ENCODE data around the gene SPATA21. TPM values are rescaled to one million over a fixed set of nuclear protein-coding genes. Genes with fewer than 3 reads are reported as not detected.
"Not testable (repeated sequence)": the region's sequence is repeated elsewhere in the genome, so short reads cannot be mapped to it uniquely, and the experiment has no call there.

Gene SPATA21
- total RNA-seq, 1 donor = 0.10 TPM

- Histone ChIP-seq H3K9me3 (ENCODE audit: low read depth, low read length) (no peaks in the 10 kb centered on the region), H3K4me3 (ENCODE audit: low read length) (no peak overlapping the region), H3K4me1 (ENCODE audit: insufficient read depth, low read length) (no peaks in the 10 kb centered on the region), H3K27me3 (ENCODE audit: insufficient read depth, low read length) (no peaks in the 10 kb centered on the region)
These were observed 24.5 kb upstream of the SPATA21 start for GRCh38 chr1:16461681-16462080.

GRCh38 chr1:16459352-16459925 is 22.2 kb upstream of the SPATA21 start:
- Histone ChIP-seq H3K27me3 (ENCODE audit: insufficient read depth, low read length) (no peaks in the 10 kb centered on the region), H3K9me3 (ENCODE audit: low read depth, low read length) (no peaks in the 10 kb centered on the region), H3K4me3 (ENCODE audit: low read length) (no peak overlapping the region), H3K4me1 (ENCODE audit: insufficient read depth, low read length) (no peaks in the 10 kb centered on the region)

- no peaks in the 10 kb centered on the region for H3K27me3 ChIP-seq (ENCODE audit: insufficient read depth, low read length)
- no peaks in the 10 kb centered on the region for H3K9me3 ChIP-seq (ENCODE audit: low read depth, low read length)
- no peak overlapping the region for H3K4me3 ChIP-seq (ENCODE audit: low read length)
- no peaks in the 10 kb centered on the region for H3K4me1 ChIP-seq (ENCODE audit: insufficient read depth, low read length)
These were observed 21.6 kb upstream of the SPATA21 start for GRCh38 chr1:16458831-16459230.

GRCh38 chr1:16456151-16456550 is 18.9 kb upstream of the SPATA21 start:
- H3K27me3 ChIP-seq (ENCODE audit: insufficient read depth, low read length); H3K9me3 ChIP-seq (ENCODE audit: low read depth, low read length); H3K4me1 ChIP-seq (ENCODE audit: insufficient read depth, low read length); H3K4me3 ChIP-seq (ENCODE audit: low read length): not testable (repeated sequence)

GRCh38 chr1:16454909-16455308 is 17.7 kb upstream of the SPATA21 start:
- H3K9me3 ChIP-seq (ENCODE audit: low read depth, low read length); H3K4me3 ChIP-seq (ENCODE audit: low read length); H3K4me1 ChIP-seq (ENCODE audit: insufficient read depth, low read length); H3K27me3 ChIP-seq (ENCODE audit: insufficient read depth, low read length): not testable (repeated sequence)

- H3K4me3 ChIP-seq (ENCODE audit: low read length) = no peak overlapping the region
- no peaks in the 10 kb centered on the region for H3K9me3 ChIP-seq (ENCODE audit: low read depth, low read length)
- no peaks in the 10 kb centered on the region for H3K27me3 ChIP-seq (ENCODE audit: insufficient read depth, low read length)
- H3K4me1 ChIP-seq (ENCODE audit: insufficient read depth, low read length) = no peaks in the 10 kb centered on the region
These were observed 14.8 kb upstream of the SPATA21 start for GRCh38 chr1:16451841-16452528.

GRCh38 chr1:16450863-16451481 is 13.7 kb upstream of the SPATA21 start:
- no peak overlapping the region for H3K4me3 ChIP-seq (ENCODE audit: low read length)
- H3K27me3 ChIP-seq (ENCODE audit: insufficient read depth, low read length) = no peaks in the 10 kb centered on the region
- H3K4me1 ChIP-seq (ENCODE audit: insufficient read depth, low read length) = no peaks in the 10 kb centered on the region
- H3K9me3 ChIP-seq (ENCODE audit: low read depth, low read length) = no peaks in the 10 kb centered on the region

- Histone ChIP-seq H3K4me1 (ENCODE audit: insufficient read depth, low read length) (peaks cover 7% of the 10 kb centered on the region), H3K9me3 (ENCODE audit: low read depth, low read length) (no peaks in the 10 kb centered on the region), H3K4me3 (ENCODE audit: low read length) (no peak overlapping the region)
These were observed 12.4 kb upstream of the SPATA21 start for GRCh38 chr1:16449666-16450065.

GRCh38 chr1:16449065-16449464 is 11.8 kb upstream of the SPATA21 start:
- Histone ChIP-seq H3K4me3 (ENCODE audit: low read length) (no peak overlapping the region), H3K4me1 (ENCODE audit: insufficient read depth, low read length) (peaks cover 13% of the 10 kb centered on the region), H3K27me3 (ENCODE audit: insufficient read depth, low read length) (no peaks in the 10 kb centered on the region), H3K9me3 (ENCODE audit: low read depth, low read length) (no peaks in the 10 kb centered on the region)

More at GRCh38 chr1:16449666-16450065, 12.4 kb upstream of the SPATA21 start:
- H3K27me3 ChIP-seq (ENCODE audit: insufficient read depth, low read length) = no peaks in the 10 kb centered on the region

- Histone ChIP-seq H3K4me1 (ENCODE audit: insufficient read depth, low read length) (peaks cover 28% of the 10 kb centered on the region), H3K27me3 (ENCODE audit: insufficient read depth, low read length) (no peaks in the 10 kb centered on the region), H3K4me3 (ENCODE audit: low read length) (no peak overlapping the region), H3K9me3 (ENCODE audit: low read depth, low read length) (no peaks in the 10 kb centered on the region)
These were observed 10.4 kb upstream of the SPATA21 start for GRCh38 chr1:16447641-16448040.

GRCh38 chr1:16446116-16446515 is 8.9 kb upstream of the SPATA21 start:
- Histone ChIP-seq H3K4me1 (ENCODE audit: insufficient read depth, low read length) (peaks cover 43% of the 10 kb centered on the region), H3K9me3 (ENCODE audit: low read depth, low read length) (no peaks in the 10 kb centered on the region), H3K4me3 (ENCODE audit: low read length) (no peak overlapping the region), H3K27me3 (ENCODE audit: insufficient read depth, low read length) (no peaks in the 10 kb centered on the region)

GRCh38 chr1:16445052-16445451 is 7.8 kb upstream of the SPATA21 start:
- peaks cover 47% of the 10 kb centered on the region for H3K4me1 ChIP-seq (ENCODE audit: insufficient read depth, low read length)

GRCh38 chr1:16443975-16444770 is 6.9 kb upstream of the SPATA21 start:
- H3K9me3 ChIP-seq (ENCODE audit: low read depth, low read length) = no peaks in the 10 kb centered on the region
- H3K4me1 ChIP-seq (ENCODE audit: insufficient read depth, low read length) = peaks cover 48% of the 10 kb centered on the region
- no peaks in the 10 kb centered on the region for H3K27me3 ChIP-seq (ENCODE audit: insufficient read depth, low read length)
- no peak overlapping the region for H3K4me3 ChIP-seq (ENCODE audit: low read length)

More at GRCh38 chr1:16445052-16445451, 7.8 kb upstream of the SPATA21 start:
- Histone ChIP-seq H3K27me3 (ENCODE audit: insufficient read depth, low read length) (no peaks in the 10 kb centered on the region), H3K9me3 (ENCODE audit: low read depth, low read length) (no peaks in the 10 kb centered on the region), H3K4me3 (ENCODE audit: low read length) (no peak overlapping the region)

GRCh38 chr1:16442941-16443340 is 5.7 kb upstream of the SPATA21 start:
- Histone ChIP-seq H3K9me3 (ENCODE audit: low read depth, low read length) (no peaks in the 10 kb centered on the region), H3K4me1 (ENCODE audit: insufficient read depth, low read length) (peaks cover 48% of the 10 kb centered on the region), H3K4me3 (ENCODE audit: low read length) (no peak overlapping the region), H3K27me3 (ENCODE audit: insufficient read depth, low read length) (no peaks in the 10 kb centered on the region)

- Histone ChIP-seq H3K27me3 (ENCODE audit: insufficient read depth, low read length) (no peaks in the 10 kb centered on the region), H3K4me3 (ENCODE audit: low read length) (no peak overlapping the region), H3K9me3 (ENCODE audit: low read depth, low read length) (no peaks in the 10 kb centered on the region), H3K4me1 (ENCODE audit: insufficient read depth, low read length) (peaks cover 48% of the 10 kb centered on the region)
These were observed 5.0 kb upstream of the SPATA21 start for GRCh38 chr1:16442265-16442664.
